ENCODE data around the gene ST6GAL1.

GRCh38 chr3:187061748-187062147, 131.4 kb downstream of the ST6GAL1 start:
- TF ChIP-seq CTCF (IDR thresholded peaks at IDR 0.05) (no peak), POLR2A (IDR thresholded peaks at IDR 0.05) (no peak)
